Smooth muscle cell of the brain vasculature (primary cell): ENCODE data around the gene PWWP2B.
"Not testable (repeated sequence)": the region's sequence is repeated elsewhere in the genome, so short reads cannot be mapped to it uniquely, and the experiment has no call there.

Experiments
- DNase-seq: peaks from one replicate; pipeline ENCODE4 v3.0.0-alpha.2; 2012; ENCODE audit warnings: low read depth, low spot score

PWWP2B gene

DNA sequence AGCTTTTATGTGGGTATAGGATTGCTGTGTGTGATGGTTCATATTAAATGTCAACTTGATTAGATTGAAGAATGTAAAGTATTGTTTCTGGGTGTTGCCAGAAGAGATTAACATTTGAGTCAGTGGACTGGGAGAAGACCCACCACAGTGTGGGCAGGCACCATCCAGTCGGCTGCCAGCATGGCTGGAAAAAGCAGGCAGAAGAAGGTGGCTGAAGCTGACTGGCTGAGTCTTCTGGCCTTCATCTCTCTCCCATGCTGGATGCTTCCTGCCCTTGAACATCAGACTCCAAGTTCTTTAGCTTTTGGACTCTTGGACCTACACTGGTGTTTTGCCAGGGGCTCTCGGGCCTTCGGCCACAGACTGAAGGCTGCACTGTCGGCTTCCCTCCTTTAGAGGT, 16.0 kb upstream of the PWWP2B start:
- not testable (repeated sequence) for DNase-seq

DNA sequence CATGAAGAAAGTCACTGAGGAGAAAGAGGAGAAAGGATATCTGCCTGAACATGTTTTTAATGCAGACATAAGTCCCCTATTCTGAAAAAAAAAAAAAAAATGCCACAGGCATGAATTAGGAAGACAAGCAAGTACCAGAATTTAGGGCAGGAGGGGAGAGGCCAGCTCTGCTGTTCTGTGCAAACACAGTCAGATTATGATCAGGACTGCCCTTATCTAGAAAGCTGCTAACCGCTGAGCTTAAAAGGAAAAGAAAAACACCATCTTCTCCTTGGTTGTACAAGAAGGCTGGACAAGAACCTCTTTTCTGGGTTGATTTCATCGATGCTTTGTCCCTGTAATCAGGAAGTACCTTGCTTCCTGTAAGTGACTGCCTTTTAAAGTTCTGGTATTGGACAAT, 15.3 kb upstream of the PWWP2B start:
- no peak for DNase-seq

GRCh38 chr10:132382231-132382922, 14.6 kb upstream of the PWWP2B start:
- no peak for DNase-seq

- DNase-seq: no peak
Measured at GRCh38 chr10:132383101-132383500, 13.9 kb upstream of the PWWP2B start.

DNA sequence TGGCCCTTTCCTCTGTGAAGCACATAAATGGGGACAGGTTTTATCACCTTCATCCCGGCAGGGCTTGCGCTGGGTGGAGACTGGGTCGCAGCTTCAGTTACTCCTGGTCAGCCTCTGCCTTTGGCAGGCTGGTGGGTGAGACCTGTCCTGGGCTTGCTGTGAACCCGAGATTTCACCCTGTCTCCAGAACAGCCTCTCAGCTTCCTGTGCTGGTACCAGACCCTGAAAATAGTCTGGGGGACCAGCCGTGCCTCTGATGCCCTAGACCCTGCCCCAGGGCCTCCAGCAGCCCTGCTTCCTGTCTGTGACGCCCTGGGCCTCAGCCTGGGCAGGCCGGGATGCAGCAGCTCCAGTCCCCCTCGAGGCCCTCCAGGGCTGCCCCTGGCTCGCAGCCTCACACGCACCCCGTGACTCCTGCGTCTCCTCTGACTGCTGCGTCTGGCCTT, 13.2 kb upstream of the PWWP2B start:
- no peak for DNase-seq

- no peak for DNase-seq
Measured at GRCh38 chr10:132384618-132385388, 12.2 kb upstream of the PWWP2B start.

GRCh38 chr10:132385389-132385667, 11.7 kb upstream of the PWWP2B start:
- no peak for DNase-seq

- no peak for DNase-seq
Measured at GRCh38 chr10:132385721-132386418, 11.1 kb upstream of the PWWP2B start.

DNA sequence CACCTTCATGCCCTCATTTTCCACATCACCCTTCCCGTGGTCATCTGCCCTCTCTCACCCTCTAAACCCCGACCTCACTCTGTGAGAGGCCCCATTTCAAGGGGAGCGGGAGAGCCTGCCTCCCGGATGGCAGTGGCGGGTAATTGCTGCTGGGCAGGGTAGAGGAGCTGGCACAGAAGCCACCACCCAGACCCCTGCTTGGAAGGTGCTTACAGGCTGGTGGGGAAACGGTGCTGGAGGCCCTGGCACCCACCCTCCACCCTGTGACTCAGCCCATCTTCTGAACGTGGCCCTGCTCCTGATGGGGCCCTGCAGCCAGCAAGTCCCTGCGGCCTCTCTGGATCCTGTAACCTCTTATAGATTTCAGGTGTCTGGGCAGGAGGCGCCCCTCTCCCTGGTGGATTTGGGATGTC, 10.6 kb upstream of the PWWP2B start:
- DNase-seq: no peak

DNA sequence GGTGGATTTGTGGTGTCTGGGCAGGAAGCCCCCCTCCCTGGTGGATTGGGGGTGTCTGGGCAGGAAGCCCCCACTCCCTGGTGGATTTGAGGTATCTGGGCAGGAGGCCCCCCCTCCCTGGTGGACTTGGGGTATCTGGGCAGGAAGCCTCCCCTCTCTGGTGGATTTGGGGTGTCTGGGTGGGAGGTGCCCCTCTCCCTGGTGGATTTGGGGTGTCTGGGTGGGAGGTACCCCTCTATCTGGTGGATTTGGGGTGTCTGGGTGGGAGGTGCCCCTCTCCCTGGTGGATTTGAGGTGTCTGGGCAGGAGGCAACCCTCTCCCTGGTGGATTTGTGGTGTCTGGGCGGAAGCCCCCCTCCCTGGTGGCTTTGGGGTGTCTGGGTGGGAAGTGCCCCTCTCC, 10.1 kb upstream of the PWWP2B start:
- not testable (repeated sequence) for DNase-seq

DNA sequence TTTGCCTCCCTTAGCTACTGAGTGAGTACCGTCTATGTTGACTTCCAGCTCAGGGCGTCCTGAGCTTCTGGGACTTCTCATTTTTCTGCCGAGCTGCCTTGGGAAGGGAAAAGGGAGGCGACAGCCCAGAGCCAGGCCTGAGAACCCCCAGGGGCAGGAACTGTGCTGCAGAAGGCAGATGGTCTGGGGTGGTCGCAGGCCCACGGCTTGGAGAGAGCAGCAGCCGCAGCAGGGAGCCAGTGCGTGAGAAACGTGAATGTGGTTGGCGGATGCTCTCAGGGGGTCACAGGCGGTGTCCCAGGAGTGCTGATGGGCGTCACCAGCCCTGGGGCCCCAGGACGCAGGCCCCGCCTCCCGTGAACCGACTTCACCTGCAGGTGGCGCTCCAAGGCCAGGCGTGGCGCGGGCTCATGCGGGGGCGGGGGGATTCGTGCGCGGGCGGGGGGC, 9.2 kb upstream of the PWWP2B start:
- no peak for DNase-seq

DNA sequence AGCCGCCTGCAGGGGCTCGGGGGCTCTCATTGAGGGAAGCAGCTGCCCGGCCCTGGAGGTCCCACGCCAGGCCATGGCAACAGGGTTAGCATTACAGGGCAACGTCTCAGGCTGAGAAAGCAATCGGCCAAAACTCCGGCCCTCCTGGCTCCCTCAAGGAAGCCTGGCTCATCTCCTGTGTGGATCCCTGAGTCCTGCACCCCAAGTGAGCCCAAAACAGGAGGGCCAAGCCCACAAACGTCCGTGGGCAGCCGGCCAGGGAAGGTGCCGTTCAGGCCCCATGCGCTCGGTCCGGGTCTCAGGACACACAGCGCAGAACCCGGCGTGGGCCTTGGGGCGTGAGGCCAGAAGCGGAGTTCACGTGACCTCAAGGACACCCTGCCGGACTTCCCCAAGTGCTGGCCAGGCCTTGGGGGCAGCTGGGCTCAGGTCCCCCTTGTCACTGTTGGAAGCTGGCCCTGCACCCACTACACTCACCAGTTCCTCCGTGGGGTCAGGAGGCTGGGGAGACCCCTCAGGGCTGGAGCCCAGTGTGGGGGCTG, 8.0 kb upstream of the PWWP2B start:
- DNase-seq: no peak

DNA sequence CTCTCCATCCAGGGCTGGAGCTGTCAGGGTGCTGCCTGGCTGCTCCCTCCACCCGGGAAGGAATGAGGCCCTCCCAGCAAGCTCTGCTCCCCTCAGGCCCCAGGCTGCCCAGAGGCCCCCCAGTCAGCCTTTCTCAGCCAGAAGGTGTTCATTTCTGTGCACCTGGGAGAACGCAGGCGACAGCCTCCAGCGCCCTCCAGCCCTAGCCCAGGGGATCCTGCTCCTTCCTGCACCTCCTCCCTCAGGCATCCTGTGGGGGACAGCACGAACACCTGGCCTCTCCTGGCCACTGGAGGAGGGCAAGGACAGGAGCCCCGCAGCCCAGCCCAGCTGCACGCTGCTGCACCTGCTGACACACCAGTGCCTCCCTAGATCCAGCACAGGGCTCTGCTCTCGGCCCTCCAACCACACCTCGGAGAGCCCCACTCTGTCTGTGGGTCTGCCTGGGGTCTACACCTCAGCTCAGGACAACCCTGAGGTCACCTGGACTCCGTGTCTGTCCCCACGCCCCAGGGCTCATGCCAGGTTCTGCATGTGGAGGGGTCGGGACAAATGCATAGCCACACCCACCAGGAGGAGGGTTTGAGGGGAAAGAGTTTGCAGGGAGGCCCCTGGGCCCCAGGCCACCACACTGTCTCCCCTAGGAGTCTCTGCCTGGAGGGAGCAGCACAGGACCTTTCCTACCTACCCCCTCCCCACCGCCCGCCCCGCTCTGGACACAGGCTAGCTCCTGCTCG, 7.4 kb upstream of the PWWP2B start:
- DNase-seq: no peak

GRCh38 chr10:132390170-132390920, 6.7 kb upstream of the PWWP2B start:
- DNase-seq: no peak

DNA sequence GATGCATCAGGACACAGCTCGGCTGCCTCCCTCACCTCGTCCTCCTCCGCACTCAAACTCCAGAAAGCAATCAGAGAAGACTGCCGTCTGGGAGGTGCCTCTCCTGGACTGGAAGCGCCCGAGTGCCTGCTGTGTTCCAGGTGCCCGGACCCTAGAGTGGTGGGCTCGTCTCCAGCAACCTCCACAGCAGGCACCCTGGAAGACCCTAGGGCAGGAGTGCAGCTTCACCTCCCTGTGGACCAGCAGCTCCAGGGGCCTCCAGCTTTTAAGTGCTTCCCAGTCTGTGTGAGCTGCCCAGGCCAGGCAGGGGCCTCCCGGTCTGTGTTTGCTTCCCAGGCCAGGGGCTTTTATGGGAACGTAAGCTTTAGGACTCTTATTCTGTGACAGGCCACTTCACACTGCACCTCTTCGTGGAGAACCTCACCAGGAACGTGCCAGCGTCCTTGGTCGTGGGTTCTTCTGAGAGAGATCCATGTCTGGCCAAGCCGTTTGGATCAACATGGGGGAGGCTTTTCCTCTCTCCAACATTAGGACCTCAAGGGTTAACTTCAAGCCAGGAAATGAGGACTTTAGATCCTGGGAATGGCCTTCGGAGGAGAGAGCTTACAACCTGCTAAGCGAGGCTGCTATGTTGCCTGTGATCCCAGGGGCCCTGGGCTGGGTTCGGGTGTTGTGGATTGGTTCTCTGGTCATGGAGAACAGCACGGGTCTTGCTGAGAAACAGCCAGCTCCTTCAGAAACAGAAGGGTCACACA, 5.9 kb upstream of the PWWP2B start:
- no peak for DNase-seq

DNA sequence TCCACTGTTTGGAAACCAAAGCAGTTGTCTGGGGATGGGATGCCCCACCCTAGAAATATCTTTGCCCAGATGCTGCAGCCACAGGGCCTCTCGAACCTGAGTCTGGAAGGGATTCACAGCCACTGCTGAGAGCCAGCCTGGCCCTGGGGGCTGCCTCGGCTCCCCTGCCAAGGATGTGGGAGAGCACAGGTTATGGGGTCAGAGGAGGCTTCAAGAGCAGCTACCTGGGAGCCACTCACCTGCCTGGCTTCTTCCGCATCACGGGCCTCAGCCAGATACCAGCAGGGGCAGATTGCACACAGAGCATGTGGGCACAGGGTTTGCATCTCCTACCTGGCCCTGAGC, 5.4 kb upstream of the PWWP2B start:
- no peak for DNase-seq

DNA sequence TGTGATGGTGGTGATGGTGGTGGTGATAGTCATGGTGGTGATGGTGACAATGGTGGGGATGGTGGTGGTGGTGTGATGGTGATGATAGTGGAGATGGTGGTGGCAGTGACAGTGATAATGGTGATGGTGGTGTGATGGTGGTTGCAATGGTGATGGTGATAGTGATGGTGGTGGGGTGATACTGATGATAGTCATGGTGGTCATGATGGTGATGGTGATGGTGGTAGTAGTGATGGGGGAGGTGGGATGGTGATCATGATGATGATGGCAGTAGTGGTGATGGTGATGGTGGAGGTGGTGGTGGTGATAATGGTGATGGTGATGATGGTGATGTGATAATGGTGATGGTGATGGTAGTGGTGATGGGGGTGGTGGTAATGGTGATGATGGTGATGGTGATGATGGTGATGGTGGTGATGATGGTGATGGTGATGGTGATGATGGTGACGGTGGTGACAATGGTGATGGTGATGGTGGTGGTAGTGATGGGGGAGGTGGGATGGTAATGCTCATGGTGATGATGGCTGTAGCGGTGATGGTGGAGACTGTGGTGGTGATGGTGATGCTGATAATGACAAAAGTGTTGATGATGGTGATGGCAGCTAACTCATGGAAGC, 4.7 kb upstream of the PWWP2B start:
- DNase-seq: no peak

DNA sequence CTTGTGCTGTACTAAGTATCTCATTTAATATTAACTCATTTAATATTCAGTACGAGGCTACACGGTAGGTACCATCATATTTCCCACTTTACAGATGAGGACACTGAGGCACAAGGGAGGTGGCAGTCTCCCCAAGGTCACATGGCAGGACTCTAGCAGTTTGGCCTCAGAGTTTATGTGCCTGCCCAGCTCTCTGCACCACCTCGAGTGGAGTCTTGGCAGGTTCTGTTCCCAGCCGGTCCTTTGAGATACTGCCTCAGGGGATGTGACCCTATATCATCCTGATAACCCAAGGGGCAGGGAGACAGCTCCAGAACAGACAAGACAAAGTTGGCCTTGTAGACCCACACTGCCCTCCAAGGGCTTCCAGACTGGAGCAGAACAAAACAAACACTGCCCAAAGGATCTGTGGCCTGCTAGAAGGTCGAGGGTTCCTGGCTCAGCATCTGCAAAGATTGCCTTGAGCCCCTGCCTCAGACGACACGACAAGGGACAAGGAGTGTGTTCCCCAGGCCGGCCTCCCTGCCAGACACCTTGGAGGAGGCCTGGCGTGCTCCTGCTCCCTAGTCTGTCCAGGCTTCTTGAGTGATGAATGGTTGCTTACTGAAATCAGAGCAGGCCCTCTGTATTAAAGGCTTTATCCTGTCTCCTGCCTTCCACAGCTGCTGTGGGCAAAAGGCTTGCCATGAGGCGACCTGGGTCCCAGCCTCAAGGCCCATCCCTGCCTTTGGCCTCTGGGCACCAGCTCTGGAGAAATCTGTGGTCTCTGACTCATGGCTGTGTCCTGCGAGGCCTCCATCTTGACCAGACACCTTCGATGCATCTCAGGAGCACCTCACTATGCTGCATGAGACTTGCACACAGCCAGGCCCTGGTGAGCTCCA, 3.9 kb upstream of the PWWP2B start:
- no peak for DNase-seq

- DNase-seq: no peak
Measured at GRCh38 chr10:132393695-132394181, 3.3 kb upstream of the PWWP2B start.
